Measurements from ENCODE around the gene REV1.
"Not testable (repeated sequence)": the region's sequence is repeated elsewhere in the genome, so short reads cannot be mapped to it uniquely, and the experiment has no call there.

Gene REV1

DNA sequence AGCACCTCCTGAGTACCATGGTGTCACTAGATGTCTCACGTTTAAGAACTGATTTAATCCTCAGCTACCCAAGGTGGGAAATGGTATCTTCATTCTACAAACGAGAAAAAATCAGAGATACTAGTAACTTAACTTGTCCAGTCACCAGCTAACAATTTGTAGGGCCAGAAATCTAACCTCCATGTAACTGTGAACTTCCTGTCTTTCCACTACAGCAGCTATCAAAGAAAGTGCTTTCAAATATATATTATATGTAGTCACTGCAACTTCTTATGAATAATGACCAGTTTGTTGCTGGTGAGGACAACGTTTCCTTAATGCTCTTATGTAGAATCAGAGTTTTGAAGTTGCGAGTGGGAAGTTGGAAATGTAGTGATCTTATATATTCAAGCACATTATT, 1.9 kb downstream of the REV1 start:
- DNase-seq (ENCODE audit: low read depth in 2 of 2), result no peak

- DNase-seq (ENCODE audit: low read depth in 2 of 2), result no peak
Observed at GRCh38 chr2:99485824-99486223, 4.0 kb downstream of the REV1 start.

GRCh38 chr2:99485411-99485810, 4.4 kb downstream of the REV1 start:
- DNase-seq (ENCODE audit: low read depth in 2 of 2), result no peak

GRCh38 chr2:99484205-99484604, 5.6 kb downstream of the REV1 start:
- DNase-seq (ENCODE audit: low read depth in 2 of 2), result no peak

GRCh38 chr2:99481941-99482340, 7.9 kb downstream of the REV1 start:
- DNase-seq (ENCODE audit: low read depth in 2 of 2), result no peak

DNA sequence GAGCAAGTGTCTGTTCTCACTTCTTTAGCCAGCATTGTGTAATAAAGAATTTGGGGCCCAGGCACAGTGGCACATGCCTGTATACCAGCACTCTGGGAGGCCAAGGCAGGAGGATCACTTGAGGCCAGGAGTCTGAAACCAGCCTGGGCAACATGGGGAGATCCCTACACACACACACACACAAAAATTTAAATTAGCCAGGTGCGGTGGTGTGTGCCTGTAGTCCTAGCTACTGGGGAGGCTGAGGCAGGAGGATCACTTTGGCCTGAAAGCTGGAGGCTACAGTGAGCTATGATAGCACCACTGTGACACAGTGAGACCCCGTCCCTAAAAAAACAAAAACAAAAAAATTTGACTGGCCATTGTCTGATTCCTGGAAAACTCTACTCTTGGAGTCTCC, 8.3 kb downstream of the REV1 start:
- no peak for DNase-seq (ENCODE audit: low read depth in 2 of 2)

- DNase-seq (ENCODE audit: low read depth in 2 of 2), result no peak
Observed at GRCh38 chr2:99480390-99480789, 9.4 kb downstream of the REV1 start.

DNA sequence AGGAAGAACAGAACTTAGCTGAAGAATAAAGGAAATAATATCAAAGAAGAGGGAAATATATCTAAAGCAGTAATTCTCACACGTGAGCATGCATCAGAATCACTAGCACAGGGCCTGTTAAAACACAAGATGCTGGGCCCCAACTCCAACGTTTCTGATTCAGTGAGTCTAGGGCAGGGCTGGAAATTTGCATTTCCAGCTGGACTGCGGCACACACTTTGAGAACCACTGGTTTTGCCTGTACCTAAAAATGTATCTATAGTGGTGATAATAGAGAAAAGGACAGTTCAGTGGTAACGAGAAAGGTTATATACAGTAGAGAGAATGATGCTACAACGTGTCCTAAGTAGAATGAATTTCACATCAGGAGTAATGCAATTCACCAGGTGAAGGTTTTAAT, 11.2 kb downstream of the REV1 start:
- DNase-seq (ENCODE audit: low read depth in 2 of 2), result no peak

DNA sequence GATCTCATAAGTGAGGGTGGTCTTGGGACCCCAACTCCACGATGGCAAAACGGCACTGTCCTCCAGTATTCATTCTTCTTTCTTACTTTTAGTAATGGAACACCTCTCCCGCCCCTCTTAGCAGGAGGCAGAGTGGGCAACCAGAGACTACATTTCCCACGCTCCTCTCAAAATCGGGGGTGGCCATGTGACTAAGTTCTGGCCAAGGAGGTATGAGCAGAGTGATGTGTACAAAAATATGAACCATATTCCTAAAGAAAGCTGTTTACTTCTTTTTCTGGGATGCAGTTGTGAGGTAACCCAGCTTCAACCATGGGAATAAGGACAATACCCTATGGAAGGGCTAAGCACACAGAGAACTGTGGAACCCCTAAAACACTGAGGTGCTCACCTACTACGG, 12.8 kb downstream of the REV1 start:
- no peak for DNase-seq (ENCODE audit: low read depth in 2 of 2)

DNA sequence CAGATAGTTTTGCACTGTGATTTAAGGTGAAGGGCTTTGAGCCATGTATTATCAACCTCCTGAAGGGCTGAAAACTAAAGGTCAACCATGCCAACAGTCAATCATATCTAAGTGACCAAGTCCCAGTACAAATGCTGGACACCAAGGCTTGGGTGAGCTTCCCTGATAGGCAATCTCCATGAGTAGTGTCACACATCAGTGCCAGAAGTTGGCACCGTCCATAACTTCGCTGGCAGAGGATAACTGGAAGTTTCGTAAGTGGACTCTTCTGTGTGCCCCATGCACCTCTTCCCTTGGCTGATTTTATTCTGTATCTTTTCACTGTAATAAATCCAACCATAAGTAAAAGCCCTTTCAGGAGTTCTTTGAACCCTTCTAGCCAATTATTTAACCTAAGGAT, 13.2 kb downstream of the REV1 start:
- DNase-seq (ENCODE audit: low read depth in 2 of 2), result no peak

DNA sequence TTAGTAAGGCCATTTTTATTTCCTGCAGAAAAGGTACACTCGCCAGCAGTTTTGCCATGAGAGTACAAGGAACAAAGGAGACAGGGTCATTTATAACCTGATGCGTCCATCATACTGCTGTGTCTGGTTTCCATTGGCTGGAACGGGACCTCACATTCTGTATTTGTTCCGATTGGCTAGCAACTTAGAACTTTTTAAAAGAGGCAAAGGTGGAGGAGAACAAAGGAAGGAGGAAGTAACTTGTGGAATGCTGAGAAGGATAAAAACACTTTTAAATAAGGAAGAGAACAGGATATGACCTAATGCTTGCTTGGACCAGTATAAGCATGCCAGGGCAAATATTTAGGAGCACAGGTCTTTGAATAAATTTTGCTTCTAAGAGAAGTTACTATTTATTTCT, 14.7 kb downstream of the REV1 start:
- not testable (repeated sequence) for DNase-seq (ENCODE audit: low read depth in 2 of 2)

GRCh38 chr2:99473518-99474083, 16.2 kb downstream of the REV1 start:
- no peak for DNase-seq (ENCODE audit: low read depth in 2 of 2)

- no peak for DNase-seq (ENCODE audit: low read depth in 2 of 2)
Observed at GRCh38 chr2:99472600-99472960, 17.2 kb downstream of the REV1 start.

- no peak for DNase-seq (ENCODE audit: low read depth in 2 of 2)
Observed at GRCh38 chr2:99471654-99472599, 17.9 kb downstream of the REV1 start.

DNA sequence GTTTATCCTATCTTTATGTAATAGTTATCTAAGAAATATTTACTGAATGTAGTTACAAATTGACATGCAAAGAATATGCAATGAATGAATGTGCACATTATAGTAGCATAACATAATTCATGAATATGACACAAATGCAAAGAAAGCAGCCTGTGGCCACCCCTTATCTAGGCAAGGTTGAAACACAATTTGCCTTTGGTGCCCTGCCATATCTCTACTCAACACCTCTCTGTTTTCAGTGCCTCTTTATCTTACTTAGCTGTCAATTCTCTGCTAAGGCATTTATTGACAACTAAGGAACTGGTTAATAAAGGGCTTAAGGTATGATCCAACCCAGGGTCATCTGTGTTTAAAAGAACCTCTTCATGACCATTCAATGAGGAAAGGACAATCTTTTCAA, 18.9 kb downstream of the REV1 start:
- no peak for DNase-seq (ENCODE audit: low read depth in 2 of 2)

DNA sequence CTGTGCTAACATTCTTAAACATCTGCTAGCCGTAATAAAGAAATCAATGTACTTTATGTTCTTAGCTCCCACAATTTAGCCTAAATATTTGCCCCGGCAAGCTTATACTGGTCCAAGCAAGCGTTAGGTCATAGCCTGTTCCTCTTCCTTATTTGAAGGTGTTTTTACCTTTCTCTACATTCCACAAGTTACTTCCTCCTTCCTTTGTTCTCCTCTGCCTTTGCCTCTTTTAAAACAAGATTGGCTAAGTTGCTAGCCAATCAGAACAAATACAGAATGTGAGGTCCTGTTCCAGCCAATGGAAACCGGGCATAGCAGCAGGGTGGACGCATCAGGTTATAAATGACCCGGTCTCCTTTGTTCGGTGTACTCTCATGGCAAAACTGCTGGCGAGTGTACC, 19.4 kb downstream of the REV1 start:
- not testable (repeated sequence) for DNase-seq (ENCODE audit: low read depth in 2 of 2)

GRCh38 chr2:99469394-99469793, 20.4 kb downstream of the REV1 start:
- DNase-seq (ENCODE audit: low read depth in 2 of 2), result no peak

DNA sequence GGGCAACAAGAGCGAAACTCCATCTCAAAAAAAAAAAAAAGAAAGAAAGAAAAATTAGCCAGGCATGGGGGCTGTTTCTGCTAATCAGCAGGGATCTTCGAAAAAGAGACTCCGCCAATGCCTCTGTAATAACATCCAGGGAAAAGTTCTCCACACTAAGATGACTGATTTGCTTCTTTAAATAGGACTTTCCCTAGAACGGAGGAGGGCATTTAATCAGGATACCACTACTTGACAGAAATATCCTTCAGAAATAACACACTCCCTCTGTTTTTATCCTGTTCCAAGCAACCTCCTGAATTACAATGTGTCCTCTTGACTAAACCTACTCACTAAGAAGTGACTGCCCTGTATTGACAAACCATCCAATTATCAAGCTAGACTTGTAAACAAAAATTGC, 21.7 kb downstream of the REV1 start:
- no peak for DNase-seq (ENCODE audit: low read depth in 2 of 2)

DNA sequence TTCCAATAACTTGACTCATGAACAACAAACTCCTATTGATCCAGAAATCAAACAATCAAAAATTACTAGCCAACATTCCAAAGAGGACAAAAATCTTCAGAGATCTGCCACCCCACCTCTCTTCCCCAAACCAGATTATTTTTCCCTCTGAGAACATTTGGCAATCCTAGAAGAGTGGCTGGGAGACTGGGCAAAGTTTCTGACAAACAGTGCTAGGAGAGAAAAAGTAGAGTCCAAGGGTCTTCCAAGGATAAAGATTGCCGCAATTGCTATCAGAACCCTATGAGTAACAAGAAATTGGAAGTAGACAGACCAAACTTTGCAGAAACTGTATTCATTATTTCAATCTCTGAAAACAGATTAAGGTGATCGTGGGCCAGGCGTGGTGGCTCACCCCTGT, 22.4 kb downstream of the REV1 start:
- DNase-seq (ENCODE audit: low read depth in 2 of 2), result no peak

- no peak for DNase-seq (ENCODE audit: low read depth in 2 of 2)
Observed at GRCh38 chr2:99461828-99462483, 27.9 kb downstream of the REV1 start.

- DNase-seq (ENCODE audit: low read depth in 2 of 2), result no peak
Observed at GRCh38 chr2:99458529-99458928, 31.3 kb downstream of the REV1 start.

DNA sequence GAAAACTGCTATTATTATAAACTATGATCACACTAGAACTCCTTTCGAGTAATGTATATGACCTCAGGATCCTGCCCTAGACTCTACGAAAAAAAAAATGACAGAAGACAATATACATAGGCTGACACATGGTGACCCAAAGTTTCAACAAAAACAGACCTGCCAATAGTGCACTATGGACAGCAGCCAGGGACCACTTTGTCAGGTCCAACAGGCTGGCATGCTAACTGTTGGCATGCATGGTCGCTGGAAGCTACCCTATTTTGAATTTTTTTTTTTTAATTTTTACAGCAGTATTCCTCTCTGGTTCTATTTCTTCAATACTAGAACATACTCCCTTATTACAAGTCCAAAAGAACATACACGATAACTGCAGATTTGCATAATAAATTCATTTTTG, 38.1 kb downstream of the REV1 start:
- DNase-seq (ENCODE audit: low read depth in 2 of 2), result no peak

DNA sequence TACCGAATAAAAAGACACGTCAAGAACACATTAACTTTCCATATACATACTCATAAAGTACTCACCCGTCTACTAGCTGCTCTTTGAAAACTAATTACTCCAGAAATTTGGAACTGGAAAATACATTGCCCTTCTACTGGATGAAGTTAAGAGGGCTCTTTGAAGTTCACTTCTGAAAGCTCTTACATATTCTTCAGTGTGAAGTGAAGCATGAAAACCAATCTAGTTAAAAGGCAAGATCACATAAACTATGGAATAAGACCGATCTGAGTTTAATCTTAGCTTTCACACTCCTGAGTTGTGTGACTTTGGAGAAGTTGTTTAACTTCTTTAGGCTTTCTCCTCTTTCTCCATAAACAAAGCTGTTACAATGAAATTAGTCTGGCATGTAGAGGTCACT, 38.5 kb downstream of the REV1 start:
- DNase-seq (ENCODE audit: low read depth in 2 of 2), result no peak
